ENCODE data around the gene PLEKHM3. TPM values are rescaled to one million over a fixed set of nuclear protein-coding genes. Genes with fewer than 3 reads are reported as not detected.

PLEKHM3 gene
- total and polyA plus RNA-seq, 2 of the 13 experiments (the other 11 are each of a cell fraction or from before 2014, with no cell fraction given), result 4.5 to 4.7 TPM

DNA sequence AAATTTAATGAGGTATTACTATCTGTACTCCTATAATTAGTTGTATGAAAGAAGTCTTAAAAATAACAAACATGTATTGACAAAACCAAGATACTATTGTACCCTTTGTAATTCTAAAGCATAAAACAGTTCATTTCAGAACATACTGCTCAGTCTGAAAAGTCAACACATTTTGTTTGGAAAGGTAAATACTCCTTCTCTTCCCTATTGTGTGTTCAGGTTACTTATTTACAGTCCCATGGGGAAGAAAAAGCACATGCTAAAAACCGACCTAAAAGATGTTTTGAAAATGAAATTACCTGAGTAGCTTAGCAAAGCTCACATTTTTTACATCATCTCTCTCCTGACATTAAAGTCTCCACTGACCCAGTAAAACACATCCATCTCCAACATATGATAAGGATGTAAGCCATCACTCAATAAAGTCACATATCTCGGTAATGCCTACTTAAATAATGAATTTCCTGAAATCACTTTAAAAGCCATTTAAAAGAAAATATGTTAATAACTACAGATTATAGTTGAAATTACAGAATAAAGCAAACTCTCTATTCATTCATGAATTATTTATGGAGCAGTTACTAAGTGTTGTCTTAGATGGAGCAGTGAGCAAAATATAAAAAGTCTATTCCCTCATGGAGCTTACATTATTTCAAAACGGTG lies 180.0 kb downstream of the PLEKHM3 start (continued):
- TF ChIP-seq ZBTB40 (IDR thresholded peaks at IDR 0.05) (no peak), ZBTB40 (CRISPR knock-in tag; IDR thresholded peaks at IDR 0.05) (no peak), TOPORS (CRISPR knock-in tag; IDR thresholded peaks at IDR 0.05) (0 out of 2 replicates have a peak, but pooled peaks have one; percentile 6), ARNTL (CRISPR knock-in tag; IDR thresholded peaks at IDR 0.05) (peak; percentile 60; the same call in 1 of the 2 replicates), ZNF619 (CRISPR knock-in tag; IDR thresholded peaks at IDR 0.05) (no peak), ZNF749 (CRISPR knock-in tag; IDR thresholded peaks at IDR 0.05; ENCODE audit: borderline replicate concordance) (no peak), SMAD3 (CRISPR knock-in tag; IDR thresholded peaks at IDR 0.05) (peak; percentile 94), MTA1 (CRISPR knock-in tag; IDR thresholded peaks at IDR 0.05; ENCODE audit: borderline replicate concordance) (no peak), ZMYM2 (CRISPR knock-in tag; IDR thresholded peaks at IDR 0.05) (no peak), ZNF292 (CRISPR knock-in tag; IDR thresholded peaks at IDR 0.05; ENCODE audit: borderline replicate concordance, low read depth) (0 out of 2 replicates have a peak, but pooled peaks have one; percentile 27), KAT7 (CRISPR knock-in tag; IDR thresholded peaks at IDR 0.05; ENCODE audit: borderline replicate concordance) (0 out of 2 replicates have a peak, but pooled peaks have one; percentile 51), BRD4 (CRISPR knock-in tag; IDR thresholded peaks at IDR 0.05) (no peak), CC2D1A (CRISPR knock-in tag; IDR thresholded peaks at IDR 0.05) (no peak), TRIM22 (IDR thresholded peaks at IDR 0.05) (no peak), GPN1 (CRISPR knock-in tag; IDR thresholded peaks at IDR 0.05; ENCODE audit: borderline replicate concordance) (no peak), ZNF564 (CRISPR knock-in tag; IDR thresholded peaks at IDR 0.05) (peak; percentile 40; the same call in 1 of the 2 replicates), GATAD2A (CRISPR knock-in tag; IDR thresholded peaks at IDR 0.05) (peak; percentile 92)
- TF ChIP-seq, protein P1, sequence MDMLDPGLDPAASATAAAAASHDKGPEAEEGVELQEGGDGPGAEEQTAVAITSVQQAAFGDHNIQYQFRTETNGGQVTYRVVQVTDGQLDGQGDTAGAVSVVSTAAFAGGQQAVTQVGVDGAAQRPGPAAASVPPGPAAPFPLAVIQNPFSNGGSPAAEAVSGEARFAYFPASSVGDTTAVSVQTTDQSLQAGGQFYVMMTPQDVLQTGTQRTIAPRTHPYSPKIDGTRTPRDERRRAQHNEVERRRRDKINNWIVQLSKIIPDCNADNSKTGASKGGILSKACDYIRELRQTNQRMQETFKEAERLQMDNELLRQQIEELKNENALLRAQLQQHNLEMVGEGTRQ (IDR thresholded peaks at IDR 0.05; ENCODE audit: low read depth, low read length), result no peak
- TF ChIP-seq, protein P1 (CRISPR knock-in tag; IDR thresholded peaks at IDR 0.05; ENCODE audit: borderline replicate concordance), result no peak

Data from HepG2 (cell line).